ENCODE data around the gene NEU2.
"Not testable (repeated sequence)": the region's sequence is repeated elsewhere in the genome, so short reads cannot be mapped to it uniquely, and the experiment has no call there.

NEU2 gene

DNA sequence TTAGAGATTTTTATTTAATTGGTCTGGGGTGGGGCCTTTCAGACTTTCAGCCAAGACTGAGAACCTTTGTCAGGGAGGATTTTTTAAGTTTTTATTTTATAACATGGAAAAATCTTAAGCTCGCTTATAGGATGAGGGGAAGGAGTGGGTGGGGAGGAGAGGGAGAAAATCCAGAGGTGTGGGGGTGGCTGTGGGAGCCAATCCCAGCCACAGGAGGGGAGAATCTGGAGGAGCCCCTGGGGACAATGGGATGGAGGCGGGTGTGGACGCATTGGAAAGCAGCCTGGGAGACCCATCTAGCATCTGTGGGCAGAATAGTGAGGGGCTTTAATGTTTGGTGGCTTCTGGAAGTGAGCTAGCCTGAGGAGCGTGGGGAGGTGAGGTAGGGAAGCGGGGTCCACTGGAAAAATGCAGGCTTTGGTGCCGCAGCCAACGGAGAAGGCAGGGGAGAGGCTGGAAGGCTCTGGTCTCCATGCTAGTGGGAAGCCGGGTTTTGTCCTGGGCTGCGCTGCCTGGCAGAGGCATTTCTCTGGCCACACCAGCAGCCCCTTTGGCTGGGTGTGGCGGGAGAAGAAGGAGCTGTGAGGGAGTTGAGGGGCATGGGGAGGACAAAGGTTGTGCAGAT is 16.2 kb downstream of the NEU2 start:
- Histone ChIP-seq H3K79me2 (ENCODE audit: insufficient read depth, low read length) (no peaks in the 10 kb centered on the region), H3K4me2 (ENCODE audit: low read depth, low read length, poor library complexity, severe bottlenecking) (no peak overlapping the region), H3K9me2 (replicated peaks; ENCODE audit: low read depth, low read length) (no peaks in the 10 kb centered on the region), H2AFZ (ENCODE audit: low read length) (no peak overlapping the region), H3F3A (ENCODE audit: low read depth) (no peaks in the 10 kb centered on the region), H3K27me3 (ENCODE audit: insufficient read depth, low read length, poor library complexity, severe bottlenecking) (no peaks in the 10 kb centered on the region), H4K20me1 (ENCODE audit: insufficient read depth, low read length, poor library complexity, severe bottlenecking) (no peaks in the 10 kb centered on the region), H3K4me3 (ENCODE audit: low read length, poor library complexity, severe bottlenecking) (no peak overlapping the region), H3K9ac (ENCODE audit: low read depth, low read length, poor library complexity, severe bottlenecking) (no peak overlapping the region), H3K36me3 (ENCODE audit: insufficient read depth, low read length) (no peaks in the 10 kb centered on the region), H3K4me1 (ENCODE audit: insufficient read depth, low read length, poor library complexity, severe bottlenecking) (no peaks in the 10 kb centered on the region), H3K9me3 (ENCODE audit: insufficient read depth, low read depth, low read length) (no peaks in the 10 kb centered on the region)
- TF ChIP-seq, protein P1, sequence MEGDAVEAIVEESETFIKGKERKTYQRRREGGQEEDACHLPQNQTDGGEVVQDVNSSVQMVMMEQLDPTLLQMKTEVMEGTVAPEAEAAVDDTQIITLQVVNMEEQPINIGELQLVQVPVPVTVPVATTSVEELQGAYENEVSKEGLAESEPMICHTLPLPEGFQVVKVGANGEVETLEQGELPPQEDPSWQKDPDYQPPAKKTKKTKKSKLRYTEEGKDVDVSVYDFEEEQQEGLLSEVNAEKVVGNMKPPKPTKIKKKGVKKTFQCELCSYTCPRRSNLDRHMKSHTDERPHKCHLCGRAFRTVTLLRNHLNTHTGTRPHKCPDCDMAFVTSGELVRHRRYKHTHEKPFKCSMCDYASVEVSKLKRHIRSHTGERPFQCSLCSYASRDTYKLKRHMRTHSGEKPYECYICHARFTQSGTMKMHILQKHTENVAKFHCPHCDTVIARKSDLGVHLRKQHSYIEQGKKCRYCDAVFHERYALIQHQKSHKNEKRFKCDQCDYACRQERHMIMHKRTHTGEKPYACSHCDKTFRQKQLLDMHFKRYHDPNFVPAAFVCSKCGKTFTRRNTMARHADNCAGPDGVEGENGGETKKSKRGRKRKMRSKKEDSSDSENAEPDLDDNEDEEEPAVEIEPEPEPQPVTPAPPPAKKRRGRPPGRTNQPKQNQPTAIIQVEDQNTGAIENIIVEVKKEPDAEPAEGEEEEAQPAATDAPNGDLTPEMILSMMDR (conservative IDR thresholded peaks at IDR 0.05; ENCODE audit: low read length): no peak
- TF ChIP-seq EZH2phosphoT487 (IDR thresholded peaks at IDR 0.05; ENCODE audit: borderline replicate concordance): no peak

DNA sequence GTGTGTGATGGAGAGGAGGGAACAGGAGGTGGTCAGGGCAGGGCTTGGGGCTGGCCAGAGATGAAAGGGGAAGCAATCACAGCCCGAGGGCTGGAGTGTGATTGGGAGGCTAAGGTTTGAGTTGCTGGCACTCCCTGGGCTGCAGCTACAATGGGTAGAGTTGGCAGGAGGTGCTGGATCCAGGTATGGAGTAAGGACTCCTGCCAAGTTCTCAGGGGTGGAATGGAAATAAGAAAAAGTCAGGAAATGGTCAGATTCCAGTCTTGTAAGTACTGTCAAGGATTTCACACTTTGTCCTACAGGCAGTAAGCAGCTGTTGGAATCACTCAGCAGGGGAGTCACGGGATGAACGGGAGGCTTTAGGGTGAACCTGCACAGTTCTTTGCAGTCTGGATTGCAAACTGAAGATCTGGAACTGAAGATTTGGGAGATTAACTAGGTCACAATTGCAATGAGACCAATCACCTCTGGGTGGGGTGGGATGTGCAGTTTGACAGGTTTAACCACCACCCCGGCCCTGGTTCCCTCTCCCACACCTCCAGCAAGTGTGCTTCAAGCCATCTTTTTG is 16.8 kb downstream of the NEU2 start:
- no peaks in the 10 kb centered on the region for H4K20me1 ChIP-seq (ENCODE audit: insufficient read depth, low read length, poor library complexity, severe bottlenecking)
- no peaks in the 10 kb centered on the region for H3K79me2 ChIP-seq (ENCODE audit: insufficient read depth, low read length)
- H3K4me2 ChIP-seq (ENCODE audit: low read depth, low read length, poor library complexity, severe bottlenecking): no peak overlapping the region
- H2AFZ ChIP-seq (ENCODE audit: low read length): no peak overlapping the region
- no peaks in the 10 kb centered on the region for H3K9me2 ChIP-seq (replicated peaks; ENCODE audit: low read depth, low read length)
- no peaks in the 10 kb centered on the region for H3K4me1 ChIP-seq (ENCODE audit: insufficient read depth, low read length, poor library complexity, severe bottlenecking)
- H3K4me3 ChIP-seq (ENCODE audit: low read length, poor library complexity, severe bottlenecking): no peak overlapping the region
- no peaks in the 10 kb centered on the region for H3K36me3 ChIP-seq (ENCODE audit: insufficient read depth, low read length)
- TF ChIP-seq, protein P1 (conservative IDR thresholded peaks at IDR 0.05; ENCODE audit: low read length): 0 out of 2 replicates have a peak, but pooled peaks have one; percentile 27
- TF ChIP-seq EZH2phosphoT487 (IDR thresholded peaks at IDR 0.05; ENCODE audit: borderline replicate concordance): no peak
- no peaks in the 10 kb centered on the region for H3F3A ChIP-seq (ENCODE audit: low read depth)
- no peak overlapping the region for H3K9ac ChIP-seq (ENCODE audit: low read depth, low read length, poor library complexity, severe bottlenecking)
- no peaks in the 10 kb centered on the region for H3K9me3 ChIP-seq (ENCODE audit: insufficient read depth, low read depth, low read length)
- H3K27me3 ChIP-seq (ENCODE audit: insufficient read depth, low read length, poor library complexity, severe bottlenecking): no peaks in the 10 kb centered on the region

DNA sequence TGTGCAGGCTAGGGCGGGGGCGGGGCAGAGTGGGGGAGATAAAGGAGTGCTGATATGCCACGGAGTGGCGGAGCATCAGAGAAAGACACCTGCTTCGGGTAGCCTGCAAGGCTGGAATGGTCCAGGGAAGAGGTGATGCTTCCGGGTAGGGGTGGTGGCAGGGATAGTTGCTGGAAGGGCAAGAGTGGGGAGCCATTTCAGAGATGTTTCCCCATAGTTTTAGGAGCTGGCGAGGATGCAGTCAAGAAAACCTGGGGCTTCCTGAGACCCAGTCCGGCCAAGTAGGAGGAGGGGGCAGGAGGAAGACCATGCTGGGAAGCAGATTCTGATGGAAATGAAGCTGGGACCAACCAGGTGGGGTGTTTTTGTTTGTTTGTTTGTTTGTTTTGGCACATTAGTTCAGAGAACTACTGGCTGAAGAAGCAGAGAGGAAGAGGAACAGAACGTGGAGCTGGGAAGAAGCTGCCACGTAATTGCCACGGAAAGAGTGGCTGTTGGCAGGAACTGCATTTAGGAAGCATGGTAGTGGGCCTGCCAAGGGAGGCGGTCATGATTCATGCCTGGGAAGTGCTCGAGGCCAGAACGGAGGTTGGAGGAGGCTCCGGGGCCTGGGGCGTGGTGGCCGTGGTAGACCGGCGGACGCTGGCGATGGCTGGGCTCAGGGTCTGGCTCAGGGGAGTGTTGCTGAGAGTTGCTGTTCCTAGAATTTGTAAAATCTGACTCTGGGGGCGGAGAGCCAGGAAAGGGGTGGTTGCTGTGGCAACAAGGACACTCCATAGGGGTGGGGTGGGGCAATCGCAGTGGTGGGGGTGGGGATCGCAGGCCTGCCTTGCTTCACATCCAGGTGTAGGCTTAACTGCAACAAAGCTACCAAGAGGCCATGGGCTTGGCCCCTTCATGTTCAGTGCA is 19.0 kb downstream of the NEU2 start:
- Histone ChIP-seq H2AFZ (ENCODE audit: low read length) (no peak overlapping the region), H3K4me3 (ENCODE audit: low read length, poor library complexity, severe bottlenecking) (no peak overlapping the region), H3K4me1 (ENCODE audit: insufficient read depth, low read length, poor library complexity, severe bottlenecking) (no peaks in the 10 kb centered on the region)

DNA sequence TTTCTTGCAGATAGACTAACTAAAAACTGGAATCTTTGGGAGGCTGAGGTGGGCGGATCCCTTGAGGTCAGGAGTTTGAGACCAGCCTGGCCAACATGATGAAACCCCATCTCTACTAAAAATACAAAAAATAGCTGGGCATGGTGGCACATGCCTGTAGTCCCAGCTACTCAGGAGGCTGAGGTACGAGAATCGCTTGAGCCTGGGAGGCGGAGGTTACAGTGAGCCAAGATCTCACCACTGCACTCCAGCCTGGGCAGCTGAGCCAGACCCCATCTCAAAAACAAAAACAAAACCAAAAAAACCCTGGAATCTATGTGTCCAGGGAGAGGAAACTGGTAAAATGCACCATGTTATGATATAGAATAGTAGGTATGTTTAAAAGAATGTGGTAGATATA is 20.0 kb downstream of the NEU2 start:
- not testable (repeated sequence) for H3K4me3 ChIP-seq (ENCODE audit: low read length, poor library complexity, severe bottlenecking); H3K9ac ChIP-seq (ENCODE audit: low read depth, low read length, poor library complexity, severe bottlenecking); H4K20me1 ChIP-seq (ENCODE audit: insufficient read depth, low read length, poor library complexity, severe bottlenecking); H3K4me1 ChIP-seq (ENCODE audit: insufficient read depth, low read length, poor library complexity, severe bottlenecking); H3K79me2 ChIP-seq (ENCODE audit: insufficient read depth, low read length); H2AFZ ChIP-seq (ENCODE audit: low read length); H3K9me3 ChIP-seq (ENCODE audit: insufficient read depth, low read depth, low read length); H3K27me3 ChIP-seq (ENCODE audit: insufficient read depth, low read length, poor library complexity, severe bottlenecking); H3K36me3 ChIP-seq (ENCODE audit: insufficient read depth, low read length); H3F3A ChIP-seq (ENCODE audit: low read depth); H3K9me2 ChIP-seq (replicated peaks; ENCODE audit: low read depth, low read length); H3K4me2 ChIP-seq (ENCODE audit: low read depth, low read length, poor library complexity, severe bottlenecking)

More for the DNA sequence above, 19.0 kb downstream of the NEU2 start:
- Histone ChIP-seq H4K20me1 (ENCODE audit: insufficient read depth, low read length, poor library complexity, severe bottlenecking) (no peaks in the 10 kb centered on the region), H3K4me2 (ENCODE audit: low read depth, low read length, poor library complexity, severe bottlenecking) (no peak overlapping the region), H3K9me3 (ENCODE audit: insufficient read depth, low read depth, low read length) (no peaks in the 10 kb centered on the region), H3K9me2 (replicated peaks; ENCODE audit: low read depth, low read length) (no peaks in the 10 kb centered on the region), H3K36me3 (ENCODE audit: insufficient read depth, low read length) (no peaks in the 10 kb centered on the region), H3K79me2 (ENCODE audit: insufficient read depth, low read length) (no peaks in the 10 kb centered on the region), H3F3A (ENCODE audit: low read depth) (no peaks in the 10 kb centered on the region), H3K27me3 (ENCODE audit: insufficient read depth, low read length, poor library complexity, severe bottlenecking) (no peaks in the 10 kb centered on the region), H3K9ac (ENCODE audit: low read depth, low read length, poor library complexity, severe bottlenecking) (no peak overlapping the region)
- no peak for TF ChIP-seq EZH2phosphoT487 (IDR thresholded peaks at IDR 0.05; ENCODE audit: borderline replicate concordance)
- TF ChIP-seq, protein P1 (conservative IDR thresholded peaks at IDR 0.05; ENCODE audit: low read length): no peak

Data from Loucy (cell line).